K562 (cell line): ENCODE measurements around the gene P4HB. TPM values are rescaled to one million over a fixed set of nuclear protein-coding genes. Genes with fewer than 3 reads are reported as not detected.

Source experiments
- ATAC-seq: fragments of 200-7000 bp; cut with Tn5 transposase; 3 replicates; pipeline ENCODE4 v1.9.1; 2020; ENCODE audit warnings: moderate library complexity
- BruUV-seq: library from RNA; stranded (reverse); fragments of 400-500 nt; replicated peaks from 2 replicates; lab custom pipeline; 2021; lab: Mats Ljungman, UMichigan
- CTCF ChIA-PET: fragments of 300-600 bp; formaldehyde crosslinking; extraction: SDS; loops from one replicate; lab custom pipeline; 2021; ENCODE audit warnings: low intra/inter-chr PET ratio; lab: Yijun Ruan, JAX
- POLR2A ChIA-PET: fragments of 300-600, 350-650 bp; sonication (Branson Sonifier 250); formaldehyde crosslinking; extraction: SDS; loops from one replicate; lab custom pipeline; 2021; ENCODE audit warnings: antibody characterized with exemption, inconsistent platforms; lab: Yijun Ruan, JAX
- DNase-seq, 4 experiments: peaks; one replicate each; pipeline versions ENCODE4 v3.0.0 to v3.0.0-alpha.2; 2011 to 2018; ENCODE audit warnings: low spot score in 3 of 4, mixed read lengths in 3 of 4; ENCODE audit errors: extremely low read depth in 1 of 4
- FAIRE-seq: peaks from 2 replicates; lab custom pipeline; 2011; peaks lifted over from hg19 to GRCh38; lab: Jason Lieb, UNC
- H2AFZ ChIP-seq: 2 replicates; pipeline ENCODE4 v1.6.0; 2011; ENCODE audit warnings: low read depth, low read length, control low read depth, inconsistent platforms
- H3K27ac ChIP-seq: fragments of 200-600 bp; 3 replicates; pipeline ENCODE4 v1.8.0; 2011; ENCODE audit warnings: low read depth, mild to moderate bottlenecking, control low read depth, inconsistent platforms, low read length, moderate library complexity, mixed read lengths; ENCODE audit errors: extremely low read depth
- H3K27me3 ChIP-seq, 2 experiments: fragments of 300-600 bp in 1 of 2; 2 replicates in 1 of 2; 3 replicates in 1 of 2; pipeline versions ENCODE4 v1.6.0 to v1.8.0; 2011; ENCODE audit warnings: inconsistent platforms in 2 of 2, low read length in 2 of 2, mild to moderate bottlenecking in 1 of 2, mixed read lengths in 1 of 2, moderate library complexity in 1 of 2; ENCODE audit not compliant: control insufficient read depth in 2 of 2, insufficient read depth in 2 of 2
- H3K36me3 ChIP-seq: fragments of 300-600 bp; 3 replicates; pipeline ENCODE4 v1.8.0; 2011; ENCODE audit warnings: mild to moderate bottlenecking, low read length, inconsistent platforms; ENCODE audit not compliant: control insufficient read depth, insufficient read depth
- H3K4me1 ChIP-seq, 2 experiments: fragments of 200-600 bp in 1 of 2; replicated peaks in 1 of 2; 2 replicates in 1 of 2; 3 replicates in 1 of 2; pipeline versions ENCODE4 v1.5.1 to v1.8.0; 2011; ENCODE audit warnings: inconsistent platforms in 2 of 2, low read length in 2 of 2, mild to moderate bottlenecking in 1 of 2, mixed read lengths in 1 of 2, moderate library complexity in 1 of 2; ENCODE audit not compliant: control insufficient read depth in 2 of 2, insufficient read depth in 2 of 2
- H3K4me2 ChIP-seq: 2 replicates; pipeline ENCODE4 v1.6.1; 2011; ENCODE audit warnings: low read length, control low read depth, inconsistent platforms, mixed read lengths; ENCODE audit not compliant: insufficient read depth
- H3K4me3 ChIP-seq: fragments of 200-600 bp; sonication (generic), shearing (Covaris generic); 2 replicates; pipeline ENCODE4 v1.5.1; 2016; ENCODE audit warnings: control low read depth, inconsistent platforms
- H3K79me2 ChIP-seq: fragments of 200-600 bp; 3 replicates; pipeline ENCODE4 v1.8.0; 2011; ENCODE audit warnings: low read length, inconsistent platforms; ENCODE audit not compliant: control insufficient read depth, insufficient read depth
- H3K9ac ChIP-seq, 2 experiments: 2 replicates each; pipeline versions ENCODE4 v1.6.0 to v1.6.1; 2011; ENCODE audit warnings: low read depth in 2 of 2, low read length in 2 of 2, control low read depth in 1 of 2, inconsistent platforms in 1 of 2, mild to moderate bottlenecking in 1 of 2, mixed read lengths in 1 of 2; ENCODE audit not compliant: insufficient read depth in 1 of 2
- H3K9me1 ChIP-seq: one replicate; pipeline ENCODE4 v1.6.0; 2011; ENCODE audit warnings: inconsistent platforms, mild to moderate bottlenecking, low read length, moderate library complexity; ENCODE audit not compliant: control insufficient read depth, insufficient read depth
- H3K9me3 ChIP-seq: replicated peaks from 2 replicates; pipeline ENCODE4 v1.5.1; 2011; ENCODE audit warnings: low read depth, low read length, inconsistent platforms; ENCODE audit not compliant: control insufficient read depth, insufficient read depth
- H4K20me1 ChIP-seq: replicated peaks from 2 replicates; pipeline ENCODE4 v1.6.1; 2011; ENCODE audit warnings: low read length, inconsistent platforms, mixed read lengths; ENCODE audit not compliant: control insufficient read depth, insufficient read depth
- JUND ChIP-seq, 2 experiments: IDR thresholded peaks; 2 replicates in 1 of 2; 3 replicates in 1 of 2; pipeline ENCODE4 v1.6.1; 2011; ENCODE audit warnings: borderline replicate concordance in 2 of 2, low read depth in 2 of 2, low read length in 2 of 2, improper control_type of control experiment in 1 of 2, missing biosample characterization in 1 of 2, missing genetic modification characterization in 1 of 2, missing genetic modification reagents in 1 of 2
- NR2F6 ChIP-seq: fragments of 450-650 bp; formaldehyde crosslinking; IDR thresholded peaks from 2 replicates; pipeline ENCODE4 v1.4.0; 2020; ENCODE audit warnings: mild to moderate bottlenecking
- TOE1 ChIP-seq, 2 experiments: fragments of 450-650 bp in 1 of 2; sonication (generic) in 1 of 2; formaldehyde crosslinking in 1 of 2; IDR thresholded peaks; 2 replicates each; pipeline versions ENCODE4 v1.7.1 to v1.8.0; 2016 to 2022; ENCODE audit warnings: borderline replicate concordance in 2 of 2, mild to moderate bottlenecking in 2 of 2, antibody characterized with exemption in 1 of 2, inconsistent platforms in 1 of 2, low read depth in 1 of 2, missing genetic modification reagents in 1 of 2, moderate library complexity in 1 of 2
- ZNF408 ChIP-seq: fragments of 250-450 bp; sonication (Bioruptor Pico); IDR thresholded peaks from 2 replicates; pipeline ENCODE4 v1.4.0; 2020; ENCODE audit warnings: low read depth, mild to moderate bottlenecking, moderate library complexity
- WGBS: fragments of 100-300 bp; shearing (Covaris generic); methylation state at CpG from one replicate; pipeline ENCODE4 v1.1.6; 2016; ENCODE audit warnings: low coverage, mixed read lengths; ENCODE audit not compliant: insufficient coverage; ENCODE audit errors: missing lambda C conversion rate; 5-methylcytosine and 5-hydroxymethylcytosine counted together
- in situ Hi-C: fragments of 300-500 bp; cut with MboI; formaldehyde crosslinking; loops from 4 replicates; pipeline ENCODE4 v1.15.0; 2018; ENCODE audit warnings: inconsistent platforms, mixed read lengths
- intact Hi-C: fragments of 100-400 bp; cut with micrococcal nuclease; formaldehyde crosslinking; loops from 2 replicates; pipeline ENCODE4 v1.14.2; 2022
- polyA plus RNA-seq, 8 experiments: library from polyadenylated mRNA; depleted of rRNA in 4 of 8; stranded (reverse) in 5 of 8; unstranded in 3 of 8; fragments of >200 nt; fragmentation: Nextera tagmentation in 2 of 8; fragmentation: Illumina TruSeq in 1 of 8; extraction: Ambion mirVana in 2 of 8; extraction: Trizol in 1 of 8; gene quantifications; 2 replicates each; pipeline versions ENCODE4 v1.2.1 to v1.2.3, GENCODE V29; 2011 to 2014; ENCODE audit warnings: inconsistent platforms in 1 of 8, missing spikeins in 1 of 8
- total RNA-seq, 7 experiments: library from RNA; depleted of rRNA in 6 of 7; stranded (reverse); fragments of >200 nt in 6 of 7; fragmentation: Illumina TruSeq in 2 of 7; extraction: Trizol in 2 of 7; gene quantifications; 2 replicates each; pipeline versions ENCODE4 v1.2.1 to v1.2.3, GENCODE V29; 2011 to 2021; ENCODE audit warnings: low replicate concordance in 1 of 7
- TF ChIP-seq, protein P1 (sequence below): sonication (generic); formaldehyde crosslinking; IDR thresholded peaks from 2 replicates; pipeline ENCODE4 v1.8.0; 2023; ENCODE audit warnings: mild to moderate bottlenecking, missing genetic modification reagents

P4HB gene
- total and polyA plus RNA-seq, 9 of the 15 experiments (the other 6 are each of a cell fraction or from before 2014, with no cell fraction given), result 4.4 to 645 (median 325) TPM

DNA sequence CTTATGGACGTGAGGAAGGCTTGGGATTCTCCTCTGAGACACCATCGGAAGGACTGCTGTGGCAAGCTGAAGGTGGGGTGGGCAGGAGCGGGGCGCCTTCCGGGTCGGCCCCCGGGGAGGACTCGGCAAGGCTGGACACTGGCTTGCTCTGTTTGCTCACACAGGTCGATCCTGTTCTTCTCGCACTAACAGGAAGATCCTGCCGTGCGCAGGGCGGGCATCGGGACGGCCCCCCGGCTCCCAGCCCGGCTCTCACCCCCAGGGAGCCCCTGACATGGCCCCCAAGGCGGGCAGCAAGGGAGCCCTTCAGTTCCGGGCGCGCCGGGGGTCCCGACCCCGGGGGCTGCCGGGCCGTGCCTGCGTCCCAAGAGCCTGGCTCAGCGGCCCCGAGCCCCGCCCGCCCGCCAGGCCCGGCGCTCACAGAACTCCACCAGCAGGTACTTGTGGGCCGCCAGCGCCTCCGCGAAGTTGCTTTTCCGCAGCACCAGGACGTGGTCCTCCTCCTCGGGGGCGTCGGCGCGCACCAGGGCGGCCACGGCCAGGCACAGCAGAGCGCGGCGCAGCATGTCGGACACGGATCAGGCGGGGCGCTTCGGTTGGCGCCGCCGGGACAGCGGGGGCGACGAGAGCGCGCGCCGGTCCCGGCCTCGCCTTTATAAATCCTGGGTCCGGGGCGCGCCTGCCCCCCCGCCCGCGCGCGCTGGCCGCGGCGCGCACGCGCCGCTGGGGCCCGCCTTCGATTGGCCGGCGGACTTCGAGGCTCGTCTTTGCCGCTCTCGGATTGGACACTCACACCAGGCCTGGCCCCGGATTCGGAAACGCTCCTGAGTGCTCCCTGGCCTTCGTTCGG is at the start of gene P4HB (continued):
- TF ChIP-seq, protein P1, sequence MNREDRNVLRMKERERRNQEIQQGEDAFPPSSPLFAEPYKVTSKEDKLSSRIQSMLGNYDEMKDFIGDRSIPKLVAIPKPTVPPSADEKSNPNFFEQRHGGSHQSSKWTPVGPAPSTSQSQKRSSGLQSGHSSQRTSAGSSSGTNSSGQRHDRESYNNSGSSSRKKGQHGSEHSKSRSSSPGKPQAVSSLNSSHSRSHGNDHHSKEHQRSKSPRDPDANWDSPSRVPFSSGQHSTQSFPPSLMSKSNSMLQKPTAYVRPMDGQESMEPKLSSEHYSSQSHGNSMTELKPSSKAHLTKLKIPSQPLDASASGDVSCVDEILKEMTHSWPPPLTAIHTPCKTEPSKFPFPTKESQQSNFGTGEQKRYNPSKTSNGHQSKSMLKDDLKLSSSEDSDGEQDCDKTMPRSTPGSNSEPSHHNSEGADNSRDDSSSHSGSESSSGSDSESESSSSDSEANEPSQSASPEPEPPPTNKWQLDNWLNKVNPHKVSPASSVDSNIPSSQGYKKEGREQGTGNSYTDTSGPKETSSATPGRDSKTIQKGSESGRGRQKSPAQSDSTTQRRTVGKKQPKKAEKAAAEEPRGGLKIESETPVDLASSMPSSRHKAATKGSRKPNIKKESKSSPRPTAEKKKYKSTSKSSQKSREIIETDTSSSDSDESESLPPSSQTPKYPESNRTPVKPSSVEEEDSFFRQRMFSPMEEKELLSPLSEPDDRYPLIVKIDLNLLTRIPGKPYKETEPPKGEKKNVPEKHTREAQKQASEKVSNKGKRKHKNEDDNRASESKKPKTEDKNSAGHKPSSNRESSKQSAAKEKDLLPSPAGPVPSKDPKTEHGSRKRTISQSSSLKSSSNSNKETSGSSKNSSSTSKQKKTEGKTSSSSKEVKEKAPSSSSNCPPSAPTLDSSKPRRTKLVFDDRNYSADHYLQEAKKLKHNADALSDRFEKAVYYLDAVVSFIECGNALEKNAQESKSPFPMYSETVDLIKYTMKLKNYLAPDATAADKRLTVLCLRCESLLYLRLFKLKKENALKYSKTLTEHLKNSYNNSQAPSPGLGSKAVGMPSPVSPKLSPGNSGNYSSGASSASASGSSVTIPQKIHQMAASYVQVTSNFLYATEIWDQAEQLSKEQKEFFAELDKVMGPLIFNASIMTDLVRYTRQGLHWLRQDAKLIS (CRISPR knock-in tag), result 0 out of 2 replicates have a peak, but pooled peaks have one; percentile 19
- TF ChIP-seq TOE1 (IDR thresholded peaks at IDR 0.05; ENCODE audit: borderline replicate concordance) (no peak), TOE1 (CRISPR knock-in tag; IDR thresholded peaks at IDR 0.05; ENCODE audit: borderline replicate concordance, low read depth) (peak; percentile 65; the same call in 1 of the 2 replicates)

DNA sequence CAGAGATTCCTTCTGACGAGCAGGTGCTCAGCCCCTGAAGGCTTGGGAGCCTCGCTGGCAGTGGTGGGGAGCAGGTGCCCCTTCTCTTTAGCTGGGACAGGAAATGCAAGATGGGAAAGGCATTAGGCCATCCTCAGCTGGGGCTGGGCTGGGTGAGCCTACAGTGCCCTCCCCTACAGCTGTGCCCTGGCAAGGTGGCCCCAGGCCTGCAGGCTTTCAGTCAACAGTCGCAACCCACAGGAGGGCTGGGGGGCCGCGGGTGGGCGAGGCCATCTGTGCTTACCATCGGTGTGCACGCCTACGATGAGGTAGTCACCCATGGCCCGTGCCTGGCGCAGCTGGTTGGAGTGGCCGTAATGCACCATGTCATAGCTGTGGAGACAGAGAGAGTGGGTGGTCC is 48.9 kb upstream of the P4HB start:
- Histone ChIP-seq H3K4me2 (no peak overlapping the region), H4K20me1 (peaks cover 14% of the 10 kb centered on the region), H3K9ac (peak overlapping the region in 1 of 2 experiments; percentile 99; a peak in 2 of 4 replicates), H3K36me3 (peaks cover 84% of the 10 kb centered on the region; the same call in 2 of the 3 replicates), H3K9me3 (no peaks in the 10 kb centered on the region), H3K4me1 (peaks cover 31 to 95% of the 10 kb centered on the region in 2 experiments), H3K9me1 (peaks cover 6% of the 10 kb centered on the region), H2AFZ (no peak overlapping the region), H3K79me2 (peaks cover 24% of the 10 kb centered on the region), H3K27me3 (no peaks in the 10 kb centered on the region), H3K4me3 (no peak overlapping the region), H3K27ac (peak overlapping the region; percentile 78)
- intact Hi-C loops, result no loop called here
- CTCF ChIA-PET, result no interaction called here
- 92% methylated on average over 12 of the region's 12 CpGs for WGBS
- FAIRE-seq (no peak), DNase-seq (no peak), ATAC-seq (no peak)
- in situ Hi-C loops, result no loop called here
- POLR2A ChIA-PET, result interaction anchor here (0.7 to 5.4 kb wide), 4 partner anchors 14 to 274 kb away, joined by 3 to 46 read pairs (median 4); no protein-coding TSS in a partner anchor
- no TSS peak for BruUV-seq
- TF ChIP-seq ZNF408 (CRISPR knock-in tag) (no peak), NR2F6 (CRISPR knock-in tag) (no peak), JUND (IDR thresholded peaks at IDR 0.05; ENCODE audit: borderline replicate concordance, low read depth, low read length) (no peak), JUND (tag; IDR thresholded peaks at IDR 0.05; ENCODE audit: borderline replicate concordance, low read depth, low read length) (no peak)
